ENCODE results near the gene NOL6.
A peak's percentile ranks its signal among the peaks of the same experiment; 100 is the strongest.
"Not testable (repeated sequence)": the region's sequence is repeated elsewhere in the genome, so short reads cannot be mapped to it uniquely, and the experiment has no call there.

Gene NOL6

GRCh38 chr9:33459115-33459514 is 14.6 kb downstream of the NOL6 start:
- TF ChIP-seq CTCF (IDR thresholded peaks at IDR 0.05; ENCODE audit: control extremely low read depth, extremely low read depth, low read depth, missing control alignments): no peak
- POLR2A ChIA-PET: interaction anchor here (2.2 kb wide), 1 partner anchor 15 kb away, joined by 5 read pairs; the partner anchor contains the start of gene NOL6
- CTCF ChIA-PET: interaction anchor here (1.0 to 2.5 kb wide), 5 partner anchors 8 to 43 kb away, joined by 3 to 18 read pairs (median 6); partner anchors contain the start of gene AQP3
- DNase-seq (ENCODE audit: extremely low spot score): no peak

GRCh38 chr9:33458444-33458843 is 15.3 kb downstream of the NOL6 start:
- ChIA-PET POLR2A (interaction anchor here (2.2 kb wide), 1 partner anchor 15 kb away, joined by 5 read pairs; the partner anchor contains the start of gene NOL6), CTCF (interaction anchor here (1.1 to 2.5 kb wide), 7 partner anchors 8 to 84 kb away, joined by 3 to 18 read pairs (median 6); partner anchors contain the start of genes AQP3 and NOL6)
- TF ChIP-seq CTCF (IDR thresholded peaks at IDR 0.05; ENCODE audit: control extremely low read depth, extremely low read depth, low read depth, missing control alignments): no peak
- DNase-seq (ENCODE audit: extremely low spot score): peak; percentile 61

GRCh38 chr9:33455945-33456344 is 17.8 kb downstream of the NOL6 start:
- DNase-seq (ENCODE audit: extremely low spot score): no peak
- TF ChIP-seq CTCF (IDR thresholded peaks at IDR 0.05; ENCODE audit: control extremely low read depth, extremely low read depth, low read depth, missing control alignments): no peak
- ChIA-PET CTCF (interaction anchor here (1.1 to 11.3 kb wide), 4 partner anchors 8 to 52 kb away, joined by 3 to 174 read pairs (median 23); partner anchors contain the start of gene NOL6), POLR2A (no interaction called here)

GRCh38 chr9:33455456-33455855 is 18.3 kb downstream of the NOL6 start:
- ChIA-PET CTCF (interaction anchor here (1.1 to 11.3 kb wide), 4 partner anchors 9 to 52 kb away, joined by 3 to 174 read pairs (median 23); partner anchors contain the start of gene NOL6), POLR2A (interaction anchor here (0.7 kb wide), 1 partner anchor 12 kb away, joined by 5 read pairs; no protein-coding TSS in a partner anchor)

GRCh38 chr9:33454661-33455026 is 19.1 kb downstream of the NOL6 start:
- not testable (repeated sequence) for DNase-seq (ENCODE audit: extremely low spot score)
- ChIA-PET POLR2A (interaction anchor here (1.1 kb wide), 1 partner anchor 18 kb away, joined by 3 read pairs; no protein-coding TSS in a partner anchor), CTCF (interaction anchor here (1.0 to 11.3 kb wide), 6 partner anchors 10 to 80 kb away, joined by 3 to 174 read pairs (median 29); partner anchors contain the start of gene NOL6)

More at GRCh38 chr9:33455456-33455855, 18.3 kb downstream of the NOL6 start:
- not testable (repeated sequence) for DNase-seq (ENCODE audit: extremely low spot score)

- no peak for TF ChIP-seq CTCF (IDR thresholded peaks at IDR 0.05; ENCODE audit: control extremely low read depth, extremely low read depth, low read depth, missing control alignments)
- DNase-seq (ENCODE audit: extremely low spot score): peak; percentile 43
- CTCF ChIA-PET: interaction anchor here (0.8 to 11.3 kb wide), 13 partner anchors 10 to 268 kb away, joined by 3 to 174 read pairs (median 7); partner anchors contain the start of gene NOL6
- POLR2A ChIA-PET: interaction anchor here (1.1 kb wide), 1 partner anchor 18 kb away, joined by 3 read pairs; no protein-coding TSS in a partner anchor
Observed at GRCh38 chr9:33453999-33454660, 19.6 kb downstream of the NOL6 start.

GRCh38 chr9:33453286-33453860 is 20.4 kb downstream of the NOL6 start:
- ChIA-PET POLR2A (interaction anchor here (1.1 kb wide), 1 partner anchor 19 kb away, joined by 3 read pairs; no protein-coding TSS in a partner anchor), CTCF (interaction anchor here (0.7 to 11.3 kb wide), 26 partner anchors 9 to 268 kb away, joined by 3 to 174 read pairs (median 5); partner anchors contain the start of gene NOL6)
- DNase-seq (ENCODE audit: extremely low spot score): no peak
- no peak for TF ChIP-seq CTCF (IDR thresholded peaks at IDR 0.05; ENCODE audit: control extremely low read depth, extremely low read depth, low read depth, missing control alignments)

Measured in GM10248 (cell line).